HCT116 (cell line): Measurements from ENCODE around the gene SLC44A5. TPM values are rescaled to one million over a fixed set of nuclear protein-coding genes. Genes with fewer than 3 reads are reported as not detected.

Experiments used
- ATAC-seq: fragments of 200-7000 bp; cut with Tn5 transposase; 2 replicates; pipeline ENCODE4 v1.9.1; 2020; ENCODE audit warnings: mild to moderate bottlenecking, moderate library complexity
- BruUV-seq: library from RNA; stranded (reverse); fragments of 400-500 nt; replicated peaks from 2 replicates; lab custom pipeline; 2021; lab: Mats Ljungman, UMichigan
- CTCF ChIA-PET: fragments of 300-600 bp; sonication (Branson Sonifier 250); formaldehyde crosslinking; loops from one replicate; lab custom pipeline; 2021; ENCODE audit warnings: antibody characterized with exemption; lab: Charles Lee
- POLR2A ChIA-PET: fragments of 300-600, 350-600 bp; sonication (Branson Sonifier 250); formaldehyde crosslinking; loops from one replicate; lab custom pipeline; 2021; ENCODE audit warnings: antibody characterized with exemption; lab: Charles Lee
- RAD21 ChIA-PET, 2 experiments: fragments of 300-600 bp; sonication (Branson Sonifier 250); formaldehyde crosslinking; loops; one replicate each; lab custom pipeline; 2023; ENCODE audit warnings: low total read pairs in 2 of 2; ENCODE audit not compliant: uncharacterized antibody in 2 of 2, unreplicated experiment in 2 of 2, low non-redundant PET in 1 of 2; lab: Charles Lee
- DNase-seq: peaks from one replicate; pipeline ENCODE4 v3.0.0-alpha.2; 2010; ENCODE audit warnings: low read depth, low spot score
- H2AFZ ChIP-seq: fragments of 200-600 bp; shearing (Covaris generic), sonication (generic); 2 replicates; pipeline ENCODE4 v1.6.1; 2017; ENCODE audit warnings: low read depth, mixed run types, mixed read lengths, antibody characterized with exemption, low read length; ENCODE audit not compliant: poor library complexity, severe bottlenecking
- H3K27ac ChIP-seq: 2 replicates; pipeline ENCODE4 v1.5.1; 2012; ENCODE audit warnings: low read depth, low read length
- H3K27me3 ChIP-seq: fragments of 200-600 bp; sonication (generic); 2 replicates; pipeline ENCODE4 v1.6.1; 2016; ENCODE audit warnings: mixed run types, low read length, mixed read lengths; ENCODE audit not compliant: insufficient read depth
- H3K36me3 ChIP-seq, 2 experiments: fragments of 200-500 bp in 1 of 2; fragments of 200-600 bp in 1 of 2; sonication (Bioruptor generic) in 1 of 2; sonication (generic) in 1 of 2; 2 replicates each; pipeline versions ENCODE4 v1.5.1 to v1.6.1; 2014 to 2016; ENCODE audit warnings: low read length in 2 of 2, inconsistent platforms in 1 of 2, mixed read lengths in 1 of 2, mixed run types in 1 of 2; ENCODE audit not compliant: insufficient read depth in 2 of 2, control insufficient read depth in 1 of 2
- H3K4me1 ChIP-seq, 2 experiments: fragments of 200-600 bp in 1 of 2; sonication (generic) in 1 of 2; 2 replicates each; pipeline versions ENCODE4 v1.5.1 to v1.6.1; 2012 to 2017; ENCODE audit warnings: low read length in 2 of 2, inconsistent platforms in 1 of 2, mild to moderate bottlenecking in 1 of 2, mixed read lengths in 1 of 2, mixed run types in 1 of 2, moderate library complexity in 1 of 2; ENCODE audit not compliant: insufficient read depth in 2 of 2, control insufficient read depth in 1 of 2
- H3K4me2 ChIP-seq: fragments of 200-600 bp; sonication (generic); 2 replicates; pipeline ENCODE4 v1.6.1; 2017; ENCODE audit warnings: mixed run types, low read length, mixed read lengths
- H3K4me3 ChIP-seq, 2 experiments: fragments of 200-600 bp in 1 of 2; sonication (generic) in 1 of 2; replicated peaks in 1 of 2; 2 replicates each; pipeline ENCODE4 v1.5.1; 2011 to 2016; ENCODE audit warnings: low read length in 2 of 2, control low read depth in 1 of 2, low read depth in 1 of 2, mild to moderate bottlenecking in 1 of 2, mixed read lengths in 1 of 2, mixed run types in 1 of 2
- H3K79me2 ChIP-seq: fragments of 200-600 bp; sonication (generic); 2 replicates; pipeline ENCODE4 v1.6.1; 2017; ENCODE audit warnings: mild to moderate bottlenecking, mixed run types, low read length, moderate library complexity, mixed read lengths; ENCODE audit not compliant: insufficient read depth
- H3K9ac ChIP-seq: fragments of 200-600 bp; sonication (generic); 2 replicates; pipeline ENCODE4 v1.6.1; 2016; ENCODE audit warnings: low read length, mixed read lengths
- H3K9me2 ChIP-seq: fragments of 200-600 bp; sonication (generic), shearing (Covaris generic); 2 replicates; pipeline ENCODE4 v1.6.1; 2017; ENCODE audit warnings: mixed run types, mild to moderate bottlenecking, moderate library complexity; ENCODE audit not compliant: insufficient read depth
- H3K9me3 ChIP-seq, 2 experiments: fragments of 200-500 bp in 1 of 2; fragments of 200-600 bp in 1 of 2; sonication (Bioruptor generic) in 1 of 2; sonication (generic) in 1 of 2; 2 replicates each; pipeline ENCODE4 v1.6.1; 2014 to 2017; ENCODE audit warnings: low read length in 2 of 2, mixed read lengths in 2 of 2, inconsistent platforms in 1 of 2, low read depth in 1 of 2, mild to moderate bottlenecking in 1 of 2, mixed run types in 1 of 2, moderate library complexity in 1 of 2; ENCODE audit not compliant: control insufficient read depth in 1 of 2, insufficient read depth in 1 of 2
- H4K20me1 ChIP-seq: fragments of 200-600 bp; sonication (generic), shearing (Covaris generic); 2 replicates; pipeline ENCODE4 v1.6.1; 2017; ENCODE audit warnings: mixed run types, mild to moderate bottlenecking, moderate library complexity; ENCODE audit not compliant: insufficient read depth
- CEBPB ChIP-seq: IDR thresholded peaks from 2 replicates; pipeline ENCODE4 v1.6.1; 2012; ENCODE audit warnings: low read depth
- EZH2phosphoT487 ChIP-seq: fragments of 200-600 bp; IDR thresholded peaks from 2 replicates; pipeline ENCODE4 v1.6.1; 2018; ENCODE audit warnings: antibody characterized with exemption, borderline replicate concordance
- SP1 ChIP-seq: IDR thresholded peaks from 2 replicates; pipeline ENCODE4 v1.6.1; 2012; ENCODE audit warnings: low read depth
- SRF ChIP-seq: IDR thresholded peaks from 2 replicates; pipeline ENCODE4 v1.6.1; 2012; ENCODE audit warnings: low read depth
- ZNF274 ChIP-seq: fragments of 200-500 bp; sonication (Bioruptor generic); IDR thresholded peaks from 2 replicates; pipeline ENCODE4 v1.6.1; 2014; ENCODE audit warnings: mild to moderate bottlenecking, low read depth, low read length, inconsistent platforms
- intact Hi-C: fragments of 100-400 bp; cut with micrococcal nuclease; formaldehyde crosslinking; loops from 2 replicates; pipeline ENCODE4 v1.10.0; 2022
- total RNA-seq: library from RNA; stranded (reverse); gene quantifications from one replicate; pipeline ENCODE4 v1.2.1, GENCODE V29; 2021; ENCODE audit not compliant: unreplicated experiment
- TF ChIP-seq, protein P1 (sequence below): IDR thresholded peaks from 2 replicates; pipeline ENCODE4 v1.6.1; 2011; ENCODE audit warnings: mild to moderate bottlenecking, low read length, moderate library complexity; ENCODE audit not compliant: insufficient replicate concordance; ENCODE audit errors: extremely low read depth

SLC44A5 gene
- total RNA-seq, 1 experiment from 2014 or later: 2.4 TPM

DNA sequence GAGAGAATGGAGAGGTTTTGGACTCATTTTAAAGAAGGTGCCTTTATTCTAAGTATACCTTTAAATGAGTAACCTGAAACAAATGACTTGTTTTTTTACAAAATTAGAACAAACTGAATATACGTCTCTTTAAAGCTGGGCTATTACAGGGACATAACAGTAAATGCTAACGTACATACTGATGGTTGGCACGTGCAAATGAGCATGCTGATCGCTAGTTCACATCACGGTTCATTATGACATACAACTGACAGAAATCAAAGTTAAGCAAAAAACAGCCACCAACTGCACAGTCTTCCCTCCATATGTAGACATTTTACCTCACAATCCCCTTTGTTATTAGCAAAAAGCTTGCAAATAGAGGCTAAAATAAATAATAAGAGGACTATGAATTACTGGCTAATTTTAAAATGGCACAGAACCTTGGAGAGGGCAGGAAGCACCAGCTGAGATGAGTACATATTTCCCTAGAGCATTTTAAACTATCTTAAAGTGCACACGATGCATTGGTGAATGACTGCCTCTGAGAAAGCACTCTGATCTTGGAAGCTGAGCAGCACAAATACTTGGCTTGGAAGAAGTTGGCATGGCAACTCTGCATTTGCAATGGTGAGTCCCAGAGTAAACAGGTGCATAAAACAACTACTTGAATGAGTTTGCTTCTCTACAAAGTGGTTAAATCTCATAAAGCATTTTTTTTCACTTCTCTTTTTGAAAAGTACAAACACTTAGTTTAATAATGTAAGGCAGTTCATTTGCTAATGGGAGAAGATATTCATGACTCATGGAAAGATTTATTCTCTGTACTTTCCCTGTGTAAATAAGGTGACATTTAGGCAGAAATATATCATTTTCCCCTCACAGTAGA, 272.1 kb downstream of the SLC44A5 start:
- Histone ChIP-seq H3K36me3 (no peaks in the 10 kb centered on the region), H3K27me3 (no peaks in the 10 kb centered on the region), H3K4me2 (no peak overlapping the region), H3K4me3 (no peak overlapping the region), H3K79me2 (no peaks in the 10 kb centered on the region), H2AFZ (no peak overlapping the region), H3K27ac (no peak overlapping the region), H4K20me1 (no peaks in the 10 kb centered on the region), H3K9ac (no peak overlapping the region), H3K9me2 (no peaks in the 10 kb centered on the region), H3K9me3 (no peaks in the 10 kb centered on the region), H3K4me1 (no peaks in the 10 kb centered on the region)
- TF ChIP-seq, protein P1, sequence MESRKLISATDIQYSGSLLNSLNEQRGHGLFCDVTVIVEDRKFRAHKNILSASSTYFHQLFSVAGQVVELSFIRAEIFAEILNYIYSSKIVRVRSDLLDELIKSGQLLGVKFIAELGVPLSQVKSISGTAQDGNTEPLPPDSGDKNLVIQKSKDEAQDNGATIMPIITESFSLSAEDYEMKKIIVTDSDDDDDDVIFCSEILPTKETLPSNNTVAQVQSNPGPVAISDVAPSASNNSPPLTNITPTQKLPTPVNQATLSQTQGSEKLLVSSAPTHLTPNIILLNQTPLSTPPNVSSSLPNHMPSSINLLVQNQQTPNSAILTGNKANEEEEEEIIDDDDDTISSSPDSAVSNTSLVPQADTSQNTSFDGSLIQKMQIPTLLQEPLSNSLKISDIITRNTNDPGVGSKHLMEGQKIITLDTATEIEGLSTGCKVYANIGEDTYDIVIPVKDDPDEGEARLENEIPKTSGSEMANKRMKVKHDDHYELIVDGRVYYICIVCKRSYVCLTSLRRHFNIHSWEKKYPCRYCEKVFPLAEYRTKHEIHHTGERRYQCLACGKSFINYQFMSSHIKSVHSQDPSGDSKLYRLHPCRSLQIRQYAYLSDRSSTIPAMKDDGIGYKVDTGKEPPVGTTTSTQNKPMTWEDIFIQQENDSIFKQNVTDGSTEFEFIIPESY: no peak
- no peak for TF ChIP-seq EZH2phosphoT487
- TF ChIP-seq SP1: no peak
- no peak for TF ChIP-seq ZNF274
- TF ChIP-seq CEBPB: no peak
- no peak for TF ChIP-seq SRF
- BruUV-seq: no TSS peak
- ATAC-seq (no peak), DNase-seq (no peak)
- intact Hi-C loops: no loop called here
- CTCF ChIA-PET: no interaction called here
- POLR2A ChIA-PET: no interaction called here
- RAD21 ChIA-PET: no interaction called here
